CD4-positive, alpha-beta T cell (primary cell): ENCODE data around the gene PRMT7. TPM values are rescaled to one million over a fixed set of nuclear protein-coding genes. Genes with fewer than 3 reads are reported as not detected.

Source experiments
- ATAC-seq: fragments of 200-7000 bp; cut with Tn5 transposase; one replicate; pipeline ENCODE4 v1.10.0; 2022; ENCODE audit warnings: mild to moderate bottlenecking; ENCODE audit not compliant: poor library complexity
- CTCF ChIA-PET: fragments of 350-600 bp; sonication (Branson Sonifier 250); formaldehyde crosslinking; loops from one replicate; lab custom pipeline; 2021; ENCODE audit warnings: antibody characterized with exemption, inconsistent platforms; lab: Charles Lee
- POLR2A ChIA-PET: fragments of 350-600 bp; sonication (Branson Sonifier 250); formaldehyde crosslinking; loops from one replicate; lab custom pipeline; 2021; ENCODE audit warnings: antibody characterized with exemption, inconsistent platforms; lab: Charles Lee
- DNase-seq, 14 experiments: peaks; one replicate each; pipeline ENCODE4 v3.0.0-alpha.2; 2013 to 2020; ENCODE audit warnings: mixed read lengths in 2 of 14
- H3K27ac ChIP-seq, 2 donors: one replicate each; pipeline versions ENCODE4 v1.5.1 to v1.7.0; 2013; ENCODE audit warnings: low read length in 2 of 2, low read depth in 1 of 2, mild to moderate bottlenecking in 1 of 2
- H3K27me3 ChIP-seq, 2 experiments: 1 replicate in 1 of 2; 2 replicates in 1 of 2; pipeline versions ENCODE4 v1.6.1 to v1.7.0; 2013; ENCODE audit warnings: low read length in 2 of 2, control low read depth in 1 of 2, mild to moderate bottlenecking in 1 of 2, moderate library complexity in 1 of 2; ENCODE audit not compliant: insufficient read depth in 2 of 2, control insufficient read depth in 1 of 2
- H3K36me3 ChIP-seq: one replicate; pipeline ENCODE4 v1.6.1; 2013; ENCODE audit warnings: low read length, control low read depth; ENCODE audit not compliant: insufficient read depth
- H3K4me1 ChIP-seq: one replicate; pipeline ENCODE4 v1.6.1; 2013; ENCODE audit warnings: low read length, control low read depth; ENCODE audit not compliant: insufficient read depth
- H3K4me3 ChIP-seq: one replicate; pipeline ENCODE4 v1.5.1; 2013; ENCODE audit warnings: mild to moderate bottlenecking, low read length, moderate library complexity
- H3K9me3 ChIP-seq, 2 experiments: 1 replicate in 1 of 2; 2 replicates in 1 of 2; pipeline versions ENCODE4 v1.6.1 to v1.7.0; 2013; ENCODE audit warnings: low read length in 2 of 2, mild to moderate bottlenecking in 2 of 2, control low read depth in 1 of 2, moderate library complexity in 1 of 2; ENCODE audit not compliant: control insufficient read depth in 1 of 2, insufficient read depth in 1 of 2
- H3K27ac Mint-ChIP-seq: one replicate; pipeline ENCODE4 v1.8.0; 2020; ENCODE audit warnings: mixed read lengths
- H3K27me3 Mint-ChIP-seq: one replicate; pipeline ENCODE4 v1.8.0; 2021; ENCODE audit warnings: mixed read lengths
- H3K36me3 Mint-ChIP-seq: one replicate; pipeline ENCODE4 v1.8.0; 2021; ENCODE audit warnings: low read depth, mixed read lengths
- H3K4me1 Mint-ChIP-seq: one replicate; pipeline ENCODE4 v1.8.0; 2021; ENCODE audit warnings: low read depth, mixed read lengths
- H3K4me3 Mint-ChIP-seq: one replicate; pipeline ENCODE4 v1.8.0; 2020; ENCODE audit warnings: mild to moderate bottlenecking, mixed read lengths
- H3K9me3 Mint-ChIP-seq: one replicate; pipeline ENCODE4 v1.8.0; 2020; ENCODE audit warnings: mixed read lengths
- intact Hi-C, 2 experiments: fragments of 100-400 bp; cut with DNase I in 1 of 2; cut with micrococcal nuclease in 1 of 2; formaldehyde crosslinking; loops; one replicate each; pipeline versions ENCODE4 v1.15.1 to v1.9.0; 2023 to 2025; cut with DNase I, micrococcal nuclease
- total RNA-seq, 174 experiments: library from RNA in 2 of 174; stranded (reverse) in 2 of 174; gene quantifications; one replicate each; pipeline ENCODE4 v1.2.3 and lab custom pipeline; 2021 to 2026
- TF ChIP-seq, protein P1 (sequence below): fragments of 200-600 bp; IDR thresholded peaks from one replicate; pipeline ENCODE4 v1.8.0; 2022; ENCODE audit warnings: antibody characterized with exemption, mild to moderate bottlenecking

Gene PRMT7
- total RNA-seq, 2 experiments from 2014 or later, result 46.3 to 51.0 TPM

DNA sequence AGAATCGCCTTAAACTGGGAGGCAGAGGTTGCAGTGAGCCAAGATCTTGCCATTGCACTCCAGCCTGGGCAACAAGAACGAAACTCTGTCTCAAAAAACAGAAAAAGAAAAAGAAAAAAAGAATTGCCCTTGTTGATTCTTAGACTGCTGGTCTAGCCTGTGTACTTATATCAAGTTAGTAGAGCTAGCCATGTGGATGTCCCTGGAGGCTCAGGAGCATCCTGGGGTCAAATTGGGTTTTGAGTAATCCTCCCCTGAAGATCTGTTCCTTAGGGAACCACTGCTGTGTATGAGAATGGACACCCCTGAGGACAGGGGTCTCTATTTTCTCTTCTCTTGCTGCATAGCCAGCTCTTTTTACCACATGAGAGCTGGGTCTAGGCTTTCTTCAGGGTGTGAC is 21.6 kb upstream of the PRMT7 start:
- Histone ChIP-seq H3K36me3 (peaks cover 48% of the 10 kb centered on the region), H3K4me3 (no peak overlapping the region), H3K27ac (peak overlapping the region; percentile 74 to 83), H3K27me3 (no peaks in the 10 kb centered on the region), H3K9me3 (no peaks in the 10 kb centered on the region), H3K4me1 (peaks cover 97% of the 10 kb centered on the region)
- Mint-ChIP-seq H3K4me3 (peak overlapping the region; percentile 70), H3K9me3 (no peaks in the 10 kb centered on the region), H3K27me3 (no peaks in the 10 kb centered on the region), H3K36me3 (peaks cover 80% of the 10 kb centered on the region), H3K27ac (peak overlapping the region; percentile 87), H3K4me1 (peaks cover 89% of the 10 kb centered on the region)
- intact Hi-C loops, result no loop called here
- no peak for DNase-seq
- ATAC-seq, result no peak
- TF ChIP-seq, protein P1, sequence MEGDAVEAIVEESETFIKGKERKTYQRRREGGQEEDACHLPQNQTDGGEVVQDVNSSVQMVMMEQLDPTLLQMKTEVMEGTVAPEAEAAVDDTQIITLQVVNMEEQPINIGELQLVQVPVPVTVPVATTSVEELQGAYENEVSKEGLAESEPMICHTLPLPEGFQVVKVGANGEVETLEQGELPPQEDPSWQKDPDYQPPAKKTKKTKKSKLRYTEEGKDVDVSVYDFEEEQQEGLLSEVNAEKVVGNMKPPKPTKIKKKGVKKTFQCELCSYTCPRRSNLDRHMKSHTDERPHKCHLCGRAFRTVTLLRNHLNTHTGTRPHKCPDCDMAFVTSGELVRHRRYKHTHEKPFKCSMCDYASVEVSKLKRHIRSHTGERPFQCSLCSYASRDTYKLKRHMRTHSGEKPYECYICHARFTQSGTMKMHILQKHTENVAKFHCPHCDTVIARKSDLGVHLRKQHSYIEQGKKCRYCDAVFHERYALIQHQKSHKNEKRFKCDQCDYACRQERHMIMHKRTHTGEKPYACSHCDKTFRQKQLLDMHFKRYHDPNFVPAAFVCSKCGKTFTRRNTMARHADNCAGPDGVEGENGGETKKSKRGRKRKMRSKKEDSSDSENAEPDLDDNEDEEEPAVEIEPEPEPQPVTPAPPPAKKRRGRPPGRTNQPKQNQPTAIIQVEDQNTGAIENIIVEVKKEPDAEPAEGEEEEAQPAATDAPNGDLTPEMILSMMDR, result no peak
- CTCF ChIA-PET, result interaction anchor here (1.3 to 23.0 kb wide), 3 partner anchors 17 to 39 kb away, joined by 3 to 278 read pairs (median 14); partner anchors contain the start of gene SLC7A6
- POLR2A ChIA-PET, result interaction anchor here (1.0 to 14.1 kb wide), 7 partner anchors 10 to 61 kb away, joined by 3 to 271 read pairs (median 25); partner anchors contain the start of genes PRMT7, SLC7A6 and SLC7A6OS

GRCh38 chr16:68289621-68290329 is 21.0 kb upstream of the PRMT7 start:
- intact Hi-C loops, result loop anchor here in 1 of 2 experiments (2.0 kb wide), 1 partner anchor 21 kb away; the partner anchor contains the start of genes PRMT7 and SLC7A6OS
- ATAC-seq (peak; percentile 38), DNase-seq (peak in 10 of 14 experiments; percentile 27 to 68 (median 40))
- H3K36me3 Mint-ChIP-seq, result peaks cover 80% of the 10 kb centered on the region
- peaks cover 87% of the 10 kb centered on the region for H3K4me1 Mint-ChIP-seq
- Histone ChIP-seq H3K36me3 (peaks cover 54% of the 10 kb centered on the region), H3K27me3 (no peaks in the 10 kb centered on the region), H3K27ac (peak overlapping the region; percentile 74 to 83), H3K4me1 (peaks cover 93% of the 10 kb centered on the region), H3K9me3 (no peaks in the 10 kb centered on the region), H3K4me3 (no peak overlapping the region)
- POLR2A ChIA-PET, result interaction anchor here (1.0 to 14.1 kb wide), 8 partner anchors 10 to 62 kb away, joined by 3 to 271 read pairs (median 17); partner anchors contain the start of genes PRMT7, SLC7A6 and SLC7A6OS
- no peaks in the 10 kb centered on the region for H3K27me3 Mint-ChIP-seq
- no peaks in the 10 kb centered on the region for H3K9me3 Mint-ChIP-seq
- CTCF ChIA-PET, result interaction anchor here (0.6 to 23.0 kb wide), 5 partner anchors 8 to 1131 kb away, joined by 3 to 278 read pairs (median 4); partner anchors contain the start of gene SLC7A6
- H3K4me3 Mint-ChIP-seq, result peak overlapping the region; percentile 70
- TF ChIP-seq, protein P1, result no peak
- peak overlapping the region; percentile 87 for H3K27ac Mint-ChIP-seq

DNA sequence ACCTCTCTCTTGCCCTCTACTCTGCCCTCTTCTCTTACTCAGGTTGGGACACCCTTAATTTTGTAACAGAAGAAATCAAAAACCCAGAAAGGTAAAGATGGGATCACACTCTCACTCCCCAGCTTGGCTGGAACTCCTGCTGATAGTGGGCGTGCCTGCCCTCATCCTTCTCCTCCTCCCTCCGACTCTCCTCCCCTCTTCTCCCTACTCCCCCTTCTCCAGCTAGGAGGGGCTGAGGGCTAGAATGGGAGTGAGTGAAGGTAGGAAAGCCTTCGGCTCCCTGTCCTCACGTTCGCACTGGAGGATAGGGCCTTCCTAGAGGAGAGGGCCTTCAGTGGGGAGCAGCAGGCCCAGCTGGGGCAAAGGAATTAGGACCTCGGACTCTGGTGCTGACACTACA is 20.4 kb upstream of the PRMT7 start:
- no peak for ATAC-seq
- peak overlapping the region; percentile 74 to 83 for H3K27ac ChIP-seq
- no peak overlapping the region for H3K4me3 ChIP-seq
- Mint-ChIP-seq H3K4me1 (peaks cover 80% of the 10 kb centered on the region), H3K36me3 (peaks cover 82% of the 10 kb centered on the region), H3K4me3 (peak overlapping the region; percentile 70), H3K27ac (peak overlapping the region; percentile 87), H3K9me3 (no peaks in the 10 kb centered on the region), H3K27me3 (no peaks in the 10 kb centered on the region)
- no peaks in the 10 kb centered on the region for H3K27me3 ChIP-seq
- TF ChIP-seq, protein P1, result no peak
- H3K36me3 ChIP-seq, result peaks cover 61% of the 10 kb centered on the region
- H3K4me1 ChIP-seq, result peaks cover 87% of the 10 kb centered on the region
- ChIA-PET POLR2A (interaction anchor here (1.0 to 14.1 kb wide), 10 partner anchors 9 to 62 kb away, joined by 3 to 271 read pairs (median 13); partner anchors contain the start of genes PRMT7, SLC7A6 and SLC7A6OS), CTCF (interaction anchor here (0.6 to 23.0 kb wide), 5 partner anchors 9 to 1131 kb away, joined by 3 to 278 read pairs (median 4); partner anchors contain the start of gene SLC7A6)
- intact Hi-C loops, result loop anchor here in 1 of 2 experiments (2.0 kb wide), 1 partner anchor 20 kb away; the partner anchor contains the start of genes PRMT7 and SLC7A6OS
- no peaks in the 10 kb centered on the region for H3K9me3 ChIP-seq
- no peak for DNase-seq
